Panc1 (cell line): ENCODE data around the gene DPP4. TPM values are rescaled to one million over a fixed set of nuclear protein-coding genes. Genes with fewer than 3 reads are reported as not detected.

Experiments used
- ATAC-seq: fragments of 200-7000 bp; cut with Tn5 transposase; 2 replicates; pipeline ENCODE4 v1.9.1; 2020; ENCODE audit warnings: mild to moderate bottlenecking, moderate library complexity
- BruUV-seq: library from RNA; stranded (reverse); fragments of 400-500 nt; replicated peaks from 2 replicates; lab custom pipeline; 2021; lab: Mats Ljungman, UMichigan
- CTCF ChIA-PET: fragments of 300-600 bp; sonication (Branson Sonifier 250); formaldehyde crosslinking; loops from one replicate; lab custom pipeline; 2022; ENCODE audit warnings: antibody characterized with exemption; lab: Charles Lee
- POLR2A ChIA-PET: fragments of 300-600 bp; sonication (Branson Sonifier 250); formaldehyde crosslinking; loops from one replicate; lab custom pipeline; 2022; ENCODE audit warnings: antibody characterized with exemption; lab: Charles Lee
- DNase-seq: peaks from one replicate; pipeline ENCODE4 v3.0.0-alpha.2; 2010; ENCODE audit warnings: low read depth, low spot score
- H3K27ac ChIP-seq: 2 replicates; pipeline ENCODE4 v1.5.1; 2011; ENCODE audit warnings: mild to moderate bottlenecking, low read length, inconsistent platforms
- H3K27me3 ChIP-seq: fragments of 200-500 bp; sonication (Bioruptor generic); 2 replicates; pipeline ENCODE4 v1.6.0; 2014; ENCODE audit warnings: low read length, inconsistent platforms; ENCODE audit not compliant: control insufficient read depth, insufficient read depth
- H3K36me3 ChIP-seq: fragments of 200-500 bp; sonication (Bioruptor generic); 2 replicates; pipeline ENCODE4 v1.5.1; 2014; ENCODE audit warnings: inconsistent platforms, mild to moderate bottlenecking, low read length, moderate library complexity; ENCODE audit not compliant: control insufficient read depth, insufficient read depth
- H3K4me1 ChIP-seq: 2 replicates; pipeline ENCODE4 v1.5.1; 2011; ENCODE audit warnings: inconsistent platforms, mild to moderate bottlenecking, low read length, moderate library complexity; ENCODE audit not compliant: control insufficient read depth, insufficient read depth
- H3K4me3 ChIP-seq, 2 experiments: 2 replicates each; pipeline ENCODE4 v1.5.1; 2011 to 2012; ENCODE audit warnings: low read depth in 2 of 2, low read length in 2 of 2, mild to moderate bottlenecking in 2 of 2, inconsistent platforms in 1 of 2, moderate library complexity in 1 of 2
- H3K9me3 ChIP-seq: fragments of 200-500 bp; sonication (Bioruptor generic); 2 replicates; pipeline ENCODE4 v1.5.1; 2014; ENCODE audit warnings: low read depth, mild to moderate bottlenecking, inconsistent platforms, low read length, moderate library complexity; ENCODE audit not compliant: control insufficient read depth, insufficient read depth
- POLR2AphosphoS5 ChIP-seq: IDR thresholded peaks from 2 replicates; pipeline ENCODE4 v1.6.1; 2012; ENCODE audit warnings: mild to moderate bottlenecking, low read depth, low read length, moderate library complexity
- SIN3A ChIP-seq: IDR thresholded peaks from 2 replicates; pipeline ENCODE4 v1.6.1; 2012; ENCODE audit warnings: low read depth, mild to moderate bottlenecking, low read length, moderate library complexity, borderline replicate concordance; ENCODE audit not compliant: insufficient read depth
- TCF7L2 ChIP-seq: IDR thresholded peaks from 2 replicates; pipeline ENCODE4 v1.6.1; 2011; ENCODE audit warnings: mild to moderate bottlenecking, low read depth, low read length, inconsistent platforms
- in situ Hi-C: cut with HindIII; loops from 2 replicates; pipeline ENCODE4 v1.10.0; 2016; ENCODE audit warnings: low sequenced_read_pairs, low pct_unique_long_range_greater_than_20kb
- intact Hi-C: fragments of 100-400 bp; cut with micrococcal nuclease; formaldehyde crosslinking; loops from one replicate; pipeline ENCODE4 v1.10.0; 2022; ENCODE audit not compliant: unreplicated experiment
- total RNA-seq: library from RNA; stranded (reverse); gene quantifications from one replicate; pipeline ENCODE4 v1.2.1, GENCODE V29; 2021; ENCODE audit not compliant: unreplicated experiment
- TF ChIP-seq, protein P1 (sequence below): fragments of 450-650 bp; IDR thresholded peaks from 2 replicates; pipeline ENCODE4 v1.5.1; 2017; ENCODE audit warnings: mild to moderate bottlenecking
- TF ChIP-seq, protein P2 (sequence below), 2 experiments: IDR thresholded peaks; 2 replicates each; pipeline ENCODE4 v1.6.1; 2011 to 2012; ENCODE audit warnings: low read depth in 2 of 2, control low read depth in 1 of 2, low read length in 1 of 2, mild to moderate bottlenecking in 1 of 2, moderate library complexity in 1 of 2; ENCODE audit not compliant: insufficient read depth in 1 of 2

DPP4 gene
- total RNA-seq, 1 experiment from 2014 or later, result 0.23 TPM

DNA sequence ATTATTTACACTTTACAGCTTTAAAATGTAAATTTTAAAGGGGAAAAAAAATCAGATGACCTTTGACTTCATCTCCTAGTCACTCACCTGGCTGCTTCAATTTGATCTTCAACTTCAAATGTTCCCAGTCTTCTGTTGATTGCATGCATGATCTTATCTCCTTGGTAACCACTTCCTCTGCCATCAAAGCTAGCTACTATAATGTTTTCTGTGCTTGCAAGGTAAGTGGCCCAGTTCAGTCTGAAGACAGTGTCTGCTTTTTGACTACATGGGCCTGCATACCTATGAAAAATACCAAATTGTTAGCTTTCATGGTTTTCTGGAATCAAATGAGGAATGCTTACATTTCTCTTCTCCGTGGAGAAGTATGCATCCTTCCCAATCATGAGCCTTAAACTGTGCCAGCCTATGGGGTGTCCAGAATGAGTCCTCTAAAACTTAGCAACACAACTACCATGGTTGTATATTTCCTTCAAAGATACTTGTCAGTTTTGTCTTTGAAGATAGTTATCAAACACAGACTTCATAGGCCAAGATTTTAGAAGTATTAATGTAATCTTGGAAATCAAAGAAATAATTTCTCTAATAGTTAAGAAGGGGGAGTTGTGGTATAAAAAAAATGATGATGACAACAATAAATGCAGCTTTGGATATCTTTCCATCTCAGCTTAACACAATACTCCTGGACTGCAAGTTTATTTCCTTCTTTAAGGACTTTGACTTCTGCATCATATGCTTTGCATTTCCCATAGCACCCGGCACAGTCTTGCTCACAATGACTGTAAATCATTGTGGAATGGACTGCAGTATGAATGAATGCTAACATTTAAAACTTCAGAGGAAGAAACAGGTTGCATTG is 62.1 kb downstream of the DPP4 start:
- ATAC-seq (no peak), DNase-seq (no peak)
- intact Hi-C loops, result no loop called here
- no peaks in the 10 kb centered on the region for H3K4me1 ChIP-seq
- H3K27ac ChIP-seq, result no peak overlapping the region
- no peaks in the 10 kb centered on the region for H3K9me3 ChIP-seq
- no TSS peak for BruUV-seq
- no peak overlapping the region for H3K4me3 ChIP-seq
- in situ Hi-C loops, result no loop called here
- no peaks in the 10 kb centered on the region for H3K36me3 ChIP-seq
- ChIA-PET CTCF (no interaction called here), POLR2A (no interaction called here)
- TF ChIP-seq POLR2AphosphoS5 (no peak), SIN3A (no peak), TCF7L2 (no peak)
- TF ChIP-seq, protein P1, sequence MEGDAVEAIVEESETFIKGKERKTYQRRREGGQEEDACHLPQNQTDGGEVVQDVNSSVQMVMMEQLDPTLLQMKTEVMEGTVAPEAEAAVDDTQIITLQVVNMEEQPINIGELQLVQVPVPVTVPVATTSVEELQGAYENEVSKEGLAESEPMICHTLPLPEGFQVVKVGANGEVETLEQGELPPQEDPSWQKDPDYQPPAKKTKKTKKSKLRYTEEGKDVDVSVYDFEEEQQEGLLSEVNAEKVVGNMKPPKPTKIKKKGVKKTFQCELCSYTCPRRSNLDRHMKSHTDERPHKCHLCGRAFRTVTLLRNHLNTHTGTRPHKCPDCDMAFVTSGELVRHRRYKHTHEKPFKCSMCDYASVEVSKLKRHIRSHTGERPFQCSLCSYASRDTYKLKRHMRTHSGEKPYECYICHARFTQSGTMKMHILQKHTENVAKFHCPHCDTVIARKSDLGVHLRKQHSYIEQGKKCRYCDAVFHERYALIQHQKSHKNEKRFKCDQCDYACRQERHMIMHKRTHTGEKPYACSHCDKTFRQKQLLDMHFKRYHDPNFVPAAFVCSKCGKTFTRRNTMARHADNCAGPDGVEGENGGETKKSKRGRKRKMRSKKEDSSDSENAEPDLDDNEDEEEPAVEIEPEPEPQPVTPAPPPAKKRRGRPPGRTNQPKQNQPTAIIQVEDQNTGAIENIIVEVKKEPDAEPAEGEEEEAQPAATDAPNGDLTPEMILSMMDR, result no peak
- TF ChIP-seq, protein P2, sequence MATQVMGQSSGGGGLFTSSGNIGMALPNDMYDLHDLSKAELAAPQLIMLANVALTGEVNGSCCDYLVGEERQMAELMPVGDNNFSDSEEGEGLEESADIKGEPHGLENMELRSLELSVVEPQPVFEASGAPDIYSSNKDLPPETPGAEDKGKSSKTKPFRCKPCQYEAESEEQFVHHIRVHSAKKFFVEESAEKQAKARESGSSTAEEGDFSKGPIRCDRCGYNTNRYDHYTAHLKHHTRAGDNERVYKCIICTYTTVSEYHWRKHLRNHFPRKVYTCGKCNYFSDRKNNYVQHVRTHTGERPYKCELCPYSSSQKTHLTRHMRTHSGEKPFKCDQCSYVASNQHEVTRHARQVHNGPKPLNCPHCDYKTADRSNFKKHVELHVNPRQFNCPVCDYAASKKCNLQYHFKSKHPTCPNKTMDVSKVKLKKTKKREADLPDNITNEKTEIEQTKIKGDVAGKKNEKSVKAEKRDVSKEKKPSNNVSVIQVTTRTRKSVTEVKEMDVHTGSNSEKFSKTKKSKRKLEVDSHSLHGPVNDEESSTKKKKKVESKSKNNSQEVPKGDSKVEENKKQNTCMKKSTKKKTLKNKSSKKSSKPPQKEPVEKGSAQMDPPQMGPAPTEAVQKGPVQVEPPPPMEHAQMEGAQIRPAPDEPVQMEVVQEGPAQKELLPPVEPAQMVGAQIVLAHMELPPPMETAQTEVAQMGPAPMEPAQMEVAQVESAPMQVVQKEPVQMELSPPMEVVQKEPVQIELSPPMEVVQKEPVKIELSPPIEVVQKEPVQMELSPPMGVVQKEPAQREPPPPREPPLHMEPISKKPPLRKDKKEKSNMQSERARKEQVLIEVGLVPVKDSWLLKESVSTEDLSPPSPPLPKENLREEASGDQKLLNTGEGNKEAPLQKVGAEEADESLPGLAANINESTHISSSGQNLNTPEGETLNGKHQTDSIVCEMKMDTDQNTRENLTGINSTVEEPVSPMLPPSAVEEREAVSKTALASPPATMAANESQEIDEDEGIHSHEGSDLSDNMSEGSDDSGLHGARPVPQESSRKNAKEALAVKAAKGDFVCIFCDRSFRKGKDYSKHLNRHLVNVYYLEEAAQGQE (IDR thresholded peaks at IDR 0.05; ENCODE audit: insufficient read depth in 1 of 2, low read depth in 2 of 2, low read length in 1 of 2), result no peak
- H3K27me3 ChIP-seq, result peaks cover 2% of the 10 kb centered on the region; the same call in 1 of the 2 replicates

DNA sequence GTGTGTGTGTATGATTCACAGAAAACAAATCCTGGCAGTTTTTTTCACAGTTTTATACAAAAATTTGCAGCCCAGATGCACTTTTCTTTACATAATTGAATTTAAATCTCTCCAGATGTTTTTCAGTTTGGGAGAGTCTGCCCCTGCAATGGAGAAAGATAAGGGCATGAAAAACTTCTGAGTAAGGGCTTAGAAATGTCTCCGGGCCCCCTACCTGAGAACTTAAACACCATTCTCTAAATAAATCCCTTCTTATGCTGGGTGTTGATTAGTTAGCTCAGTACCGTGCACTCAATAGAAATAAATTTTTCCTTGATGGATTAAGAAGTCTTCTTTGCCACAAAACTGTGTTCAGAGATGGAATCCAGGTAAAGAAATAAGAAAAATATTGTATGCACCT is 64.5 kb downstream of the DPP4 start:
- ATAC-seq (no peak), DNase-seq (no peak)
- Histone ChIP-seq H3K27me3 (no peaks in the 10 kb centered on the region; the same call in 1 of the 2 replicates), H3K4me3 (no peak overlapping the region), H3K27ac (no peak overlapping the region), H3K9me3 (no peaks in the 10 kb centered on the region), H3K36me3 (no peaks in the 10 kb centered on the region), H3K4me1 (no peaks in the 10 kb centered on the region)
- in situ Hi-C loops (no loop called here), intact Hi-C loops (loop anchor here (10.0 kb wide), 1 partner anchor 285 kb away; no protein-coding TSS in a partner anchor)
- no TSS peak for BruUV-seq
- ChIA-PET POLR2A (no interaction called here), CTCF (no interaction called here)
- TF ChIP-seq, protein P2 (IDR thresholded peaks at IDR 0.05; ENCODE audit: insufficient read depth in 1 of 2, low read depth in 2 of 2, low read length in 1 of 2), result no peak
